Coronary artery (tissue), 2 donors: ENCODE results near the gene RNPS1.

ENCODE experiments used
- DNase-seq: peaks from one replicate; pipeline ENCODE4 v3.0.0-alpha.2; 2017; ENCODE audit warnings: low spot score
- H3K27ac ChIP-seq, 2 donors: fragments of 200-600 bp; sonication (generic); one replicate each; pipeline ENCODE4 v1.5.1; 2016 to 2019
- H3K4me3 ChIP-seq: fragments of 200-600 bp; sonication (generic); 2 replicates; pipeline ENCODE4 v1.5.1; 2016; ENCODE audit warnings: mild to moderate bottlenecking, moderate library complexity
- CTCF ChIP-seq: fragments of 200-600 bp; sonication (generic); IDR thresholded peaks from one replicate; pipeline ENCODE4 v1.5.1; 2019; ENCODE audit warnings: antibody characterized with exemption

Gene RNPS1

GRCh38 chr16:2297506-2297860 lies 29.6 kb upstream of the RNPS1 start:
- no peak overlapping the region for H3K27ac ChIP-seq
- no peak for DNase-seq

GRCh38 chr16:2296661-2297505 lies 29.0 kb upstream of the RNPS1 start:
- no peak for TF ChIP-seq CTCF
- Histone ChIP-seq H3K4me3 (no peak overlapping the region), H3K27ac (no peak overlapping the region)
- DNase-seq = no peak

More at GRCh38 chr16:2297506-2297860, 29.6 kb upstream of the RNPS1 start:
- no peak for TF ChIP-seq CTCF
- H3K4me3 ChIP-seq = no peak overlapping the region

GRCh38 chr16:2295056-2295798 lies 27.3 kb upstream of the RNPS1 start:
- TF ChIP-seq CTCF = no peak
- no peak for DNase-seq
- Histone ChIP-seq H3K27ac (no peak overlapping the region), H3K4me3 (no peak overlapping the region)

- TF ChIP-seq CTCF = no peak
- no peak for DNase-seq
- no peak overlapping the region for H3K4me3 ChIP-seq
- H3K27ac ChIP-seq = no peak overlapping the region
Measured at GRCh38 chr16:2292221-2292620, 24.3 kb upstream of the RNPS1 start.

- no peak for DNase-seq
- no peak overlapping the region for H3K4me3 ChIP-seq
- no peak overlapping the region for H3K27ac ChIP-seq
- no peak for TF ChIP-seq CTCF
Measured at GRCh38 chr16:2289282-2289681, 21.4 kb upstream of the RNPS1 start.

- Histone ChIP-seq H3K4me3 (no peak overlapping the region), H3K27ac (no peak overlapping the region)
- no peak for TF ChIP-seq CTCF
- DNase-seq = no peak
Measured at GRCh38 chr16:2288726-2289125, 20.8 kb upstream of the RNPS1 start.
